GM06990 (cell line): ENCODE measurements around the gene MROH2A.

Experiments used
- DNase-seq: peaks from one replicate; pipeline ENCODE4 v3.0.0-alpha.2; 2011; ENCODE audit not compliant: insufficient read length; ENCODE audit errors: extremely low read depth
- H3K27me3 ChIP-seq: replicated peaks from 2 replicates; pipeline ENCODE4 v1.6.0; 2011; ENCODE audit warnings: low read length; ENCODE audit not compliant: control insufficient read depth, insufficient read depth
- H3K36me3 ChIP-seq: 2 replicates; pipeline ENCODE4 v1.5.1; 2011; ENCODE audit warnings: low read length; ENCODE audit not compliant: control insufficient read depth, insufficient read depth
- H3K4me3 ChIP-seq: replicated peaks from 2 replicates; pipeline ENCODE4 v1.5.1; 2011; ENCODE audit warnings: low read depth, mild to moderate bottlenecking, control low read depth, low read length
- CTCF ChIP-seq: IDR thresholded peaks from 2 replicates; pipeline ENCODE4 v1.5.1; 2011; ENCODE audit warnings: low read length, control low read depth, mild to moderate bottlenecking, inconsistent platforms; ENCODE audit not compliant: insufficient read depth, poor library complexity, severe bottlenecking

The MROH2A gene

DNA sequence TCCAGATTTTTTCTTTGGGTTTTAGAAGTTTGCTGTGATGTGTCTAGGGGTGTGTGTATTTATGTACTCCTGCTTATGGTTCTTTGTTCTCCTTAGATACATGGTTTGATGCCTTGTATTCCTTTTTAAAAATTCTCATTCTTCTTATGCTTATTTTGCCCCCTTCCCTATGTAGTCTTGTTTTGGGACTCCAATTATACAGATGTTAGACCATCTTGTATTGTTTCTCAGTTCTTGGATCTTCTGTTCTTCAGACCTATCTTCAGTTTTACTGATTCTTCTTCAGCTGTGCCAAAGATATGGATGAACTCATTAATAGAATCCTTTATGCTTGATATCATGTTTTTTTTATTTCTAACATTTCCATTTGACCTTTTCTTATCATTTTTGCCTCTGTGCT is 104.2 kb downstream of the MROH2A start:
- no peak for DNase-seq
- TF ChIP-seq CTCF, result no peak
- Histone ChIP-seq H3K36me3 (no peaks in the 10 kb centered on the region), H3K4me3 (no peak overlapping the region), H3K27me3 (no peaks in the 10 kb centered on the region)
